GM20431 (cell line): ENCODE data around the gene FAM50A.

ENCODE experiments used
- in situ Hi-C: fragments of 300-500 bp; cut with MseI, MboI; formaldehyde crosslinking; loops from one replicate; pipeline ENCODE4 v1.15.0; 2020; ENCODE audit warnings: low sequenced_read_pairs; ENCODE audit not compliant: unreplicated experiment

FAM50A gene

GRCh38 chrX:154436983-154437752 lies 6.8 kb upstream of the FAM50A start, which contains the start of gene GDI1:
Gene GDI1, plus strand, starts transcription at chrX:154437154. Its CDS starts 101 bp downstream, at chrX:154437255.
- in situ Hi-C loops = no loop called here

GRCh38 chrX:154437971-154438893 lies 5.7 kb upstream of the FAM50A start:
- in situ Hi-C loops = no loop called here

GRCh38 chrX:154439841-154440240 lies 4.1 kb upstream of the FAM50A start:
- in situ Hi-C loops = no loop called here

- in situ Hi-C loops = no loop called here
Measured at GRCh38 chrX:154440623-154441357, 3.2 kb upstream of the FAM50A start.

- in situ Hi-C loops = no loop called here
Measured at GRCh38 chrX:154441564-154441963, 2.4 kb upstream of the FAM50A start.

GRCh38 chrX:154441984-154442707 lies 1.8 kb upstream of the FAM50A start:
- in situ Hi-C loops = no loop called here

- in situ Hi-C loops = no loop called here
Measured at GRCh38 chrX:154443479-154443910, 446 bp upstream of the FAM50A start.

- in situ Hi-C loops = no loop called here
Measured at GRCh38 chrX:154444755-154445246, 860 bp downstream of the FAM50A start.

- in situ Hi-C loops = no loop called here
Measured at GRCh38 chrX:154445776-154446175, 1.8 kb downstream of the FAM50A start.

GRCh38 chrX:154446430-154446829 lies 2.5 kb downstream of the FAM50A start:
- in situ Hi-C loops = no loop called here

- in situ Hi-C loops = no loop called here
Measured at GRCh38 chrX:154448484-154448883, 4.5 kb downstream of the FAM50A start.

GRCh38 chrX:154449618-154450017 lies 5.7 kb downstream of the FAM50A start:
- in situ Hi-C loops = no loop called here

- in situ Hi-C loops = no loop called here
Measured at GRCh38 chrX:154450312-154450711, 6.4 kb downstream of the FAM50A start.

GRCh38 chrX:154452823-154453222 lies 8.9 kb downstream of the FAM50A start:
- in situ Hi-C loops = no loop called here

GRCh38 chrX:154457491-154458115 lies 13.7 kb downstream of the FAM50A start:
- in situ Hi-C loops = no loop called here

- in situ Hi-C loops = no loop called here
Measured at GRCh38 chrX:154458116-154458953, 14.4 kb downstream of the FAM50A start, which contains the start of gene PLXNA3. Gene PLXNA3, plus strand, starts transcription at chrX:154458281. Its CDS starts 1,903 bp downstream, at chrX:154460184.

- in situ Hi-C loops = no loop called here
Measured at GRCh38 chrX:154458954-154459778, 15.2 kb downstream of the FAM50A start.
